SK-N-SH (cell line): ENCODE data around the gene RABEPK. TPM values are rescaled to one million over a fixed set of nuclear protein-coding genes. Genes with fewer than 3 reads are reported as not detected.
"Not testable (repeated sequence)": the region's sequence is repeated elsewhere in the genome, so short reads cannot be mapped to it uniquely, and the experiment has no call there.

Experiments
- CTCF ChIA-PET: fragments of 300-600, 350-600 bp; formaldehyde crosslinking; extraction: SDS; loops from one replicate; lab custom pipeline; 2021; lab: Yijun Ruan, JAX
- POLR2A ChIA-PET: fragments of 350-600 bp; sonication (Branson Sonifier 250); formaldehyde crosslinking; extraction: SDS; loops from one replicate; lab custom pipeline; 2020; ENCODE audit warnings: antibody characterized with exemption, inconsistent platforms; lab: Yijun Ruan, JAX
- DNase-seq: peaks from one replicate; pipeline ENCODE4 v3.0.0; 2012
- H2AFZ ChIP-seq: fragments of 200-600 bp; sonication (generic); 2 replicates; pipeline ENCODE4 v1.8.1; 2016; ENCODE audit warnings: antibody characterized with exemption, mild to moderate bottlenecking, low read depth
- H3F3A ChIP-seq: fragments of 200-600 bp; sonication (generic); replicated peaks from 2 replicates; pipeline ENCODE3; 2016; ENCODE audit warnings: antibody characterized with exemption, mild to moderate bottlenecking; ENCODE audit not compliant: insufficient read depth
- H3K27ac ChIP-seq, 2 experiments: fragments of 200-500 bp in 1 of 2; fragments of 200-600 bp in 1 of 2; sonication (Bioruptor generic) in 1 of 2; sonication (generic), shearing (Covaris generic) in 1 of 2; 2 replicates each; pipeline versions ENCODE4 v1.5.1 to v1.6.1; 2014 to 2016; ENCODE audit warnings: low read depth in 2 of 2, inconsistent platforms in 1 of 2, low read length in 1 of 2, mild to moderate bottlenecking in 1 of 2, mixed read lengths in 1 of 2
- H3K27me3 ChIP-seq: fragments of 200-600 bp; sonication (generic), shearing (Covaris generic); 2 replicates; pipeline ENCODE4 v1.6.1; 2016; ENCODE audit warnings: mixed run types; ENCODE audit not compliant: insufficient read depth
- H3K36me3 ChIP-seq, 2 experiments: fragments of 200-500 bp in 1 of 2; fragments of 200-600 bp in 1 of 2; sonication (Bioruptor generic) in 1 of 2; sonication (generic) in 1 of 2; replicated peaks in 1 of 2; 2 replicates each; pipeline versions ENCODE3 to v1.5.1; 2014 to 2016; ENCODE audit warnings: low read length in 1 of 2, mild to moderate bottlenecking in 1 of 2; ENCODE audit not compliant: insufficient read depth in 2 of 2, control insufficient read depth in 1 of 2
- H3K4me1 ChIP-seq, 2 experiments: fragments of 200-500 bp in 1 of 2; fragments of 200-600 bp in 1 of 2; sonication (Bioruptor generic) in 1 of 2; sonication (generic), shearing (Covaris generic) in 1 of 2; 2 replicates each; pipeline versions ENCODE4 v1.5.1 to v1.6.1; 2014 to 2016; ENCODE audit warnings: low read depth in 1 of 2, low read length in 1 of 2, mixed run types in 1 of 2; ENCODE audit not compliant: insufficient read depth in 2 of 2, control insufficient read depth in 1 of 2
- H3K4me2 ChIP-seq: fragments of 200-600 bp; sonication (generic), shearing (Covaris generic); 2 replicates; pipeline ENCODE4 v1.6.1; 2017; ENCODE audit warnings: mixed run types
- H3K4me3 ChIP-seq, 2 experiments: fragments of 200-500 bp in 1 of 2; fragments of 200-600 bp in 1 of 2; sonication (Bioruptor generic) in 1 of 2; sonication (generic), shearing (Covaris generic) in 1 of 2; 2 replicates each; pipeline versions ENCODE4 v1.5.1 to v1.8.1; 2014 to 2016; ENCODE audit warnings: low read depth in 2 of 2, inconsistent platforms in 1 of 2, low read length in 1 of 2, mild to moderate bottlenecking in 1 of 2, mixed read lengths in 1 of 2, moderate library complexity in 1 of 2
- H3K79me2 ChIP-seq: fragments of 200-600 bp; sonication (generic); 2 replicates; pipeline ENCODE4 v1.8.1; 2017; ENCODE audit warnings: mild to moderate bottlenecking; ENCODE audit not compliant: insufficient read depth
- H3K9ac ChIP-seq: fragments of 200-600 bp; sonication (generic); 2 replicates; pipeline ENCODE4 v1.6.1; 2017; ENCODE audit warnings: mixed run types
- H3K9me2 ChIP-seq: fragments of 200-600 bp; sonication (generic); 2 replicates; pipeline ENCODE4 v1.6.1; 2017; ENCODE audit warnings: mixed run types
- H3K9me3 ChIP-seq: fragments of 200-600 bp; sonication (generic); 2 replicates; pipeline ENCODE4 v1.6.1; 2017; ENCODE audit warnings: mixed run types, mild to moderate bottlenecking, moderate library complexity
- H4K20me1 ChIP-seq: fragments of 200-600 bp; sonication (generic); 2 replicates; pipeline ENCODE4 v1.6.1; 2017; ENCODE audit warnings: mild to moderate bottlenecking, mixed run types; ENCODE audit not compliant: insufficient read depth
- CHD2 ChIP-seq: fragments of 150-350 bp; IDR thresholded peaks from 2 replicates; pipeline ENCODE4 v1.6.1; 2018; ENCODE audit warnings: low read length; ENCODE audit not compliant: partially characterized antibody
- NFIC ChIP-seq: IDR thresholded peaks from 2 replicates; pipeline ENCODE4 v1.4.0; 2012; ENCODE audit warnings: borderline replicate concordance
- RAD21 ChIP-seq: IDR thresholded peaks from 2 replicates; pipeline ENCODE4 v1.6.1; 2012; ENCODE audit warnings: mild to moderate bottlenecking, low read length
- SIN3A ChIP-seq: IDR thresholded peaks from 2 replicates; pipeline ENCODE4 v1.6.1; 2012; ENCODE audit warnings: low read depth, mild to moderate bottlenecking, low read length, moderate library complexity, borderline replicate concordance
- TCF12 ChIP-seq: IDR thresholded peaks from 2 replicates; pipeline ENCODE4 v1.4.0; 2012
- TEAD4 ChIP-seq: IDR thresholded peaks from 2 replicates; pipeline ENCODE4 v1.4.0; 2012; ENCODE audit warnings: mild to moderate bottlenecking, borderline replicate concordance; ENCODE audit not compliant: insufficient read depth
- WGBS: methylation state at CpG from one replicate; pipeline ENCODE4 v1.1.6; 2017; ENCODE audit warnings: low lambda C conversion rate; 5-methylcytosine and 5-hydroxymethylcytosine counted together
- polyA plus RNA-seq, 3 experiments: library from polyadenylated mRNA; depleted of rRNA; stranded (reverse); fragments of >200 nt; gene quantifications; 2 replicates each; pipeline ENCODE4 v1.2.3, GENCODE V29; 2012
- TF ChIP-seq, protein P1 (sequence below): IDR thresholded peaks from 2 replicates; pipeline ENCODE4 v1.6.1; 2012; ENCODE audit warnings: mild to moderate bottlenecking, low read depth, low read length, moderate library complexity
- TF ChIP-seq, protein P2 (sequence below): IDR thresholded peaks from 2 replicates; pipeline ENCODE4 v1.4.0; 2012; ENCODE audit warnings: low read depth

Gene RABEPK
- polyA plus RNA-seq, 1 of the 3 experiments (the other 2 are of a cell fraction) = 55.1 TPM

DNA sequence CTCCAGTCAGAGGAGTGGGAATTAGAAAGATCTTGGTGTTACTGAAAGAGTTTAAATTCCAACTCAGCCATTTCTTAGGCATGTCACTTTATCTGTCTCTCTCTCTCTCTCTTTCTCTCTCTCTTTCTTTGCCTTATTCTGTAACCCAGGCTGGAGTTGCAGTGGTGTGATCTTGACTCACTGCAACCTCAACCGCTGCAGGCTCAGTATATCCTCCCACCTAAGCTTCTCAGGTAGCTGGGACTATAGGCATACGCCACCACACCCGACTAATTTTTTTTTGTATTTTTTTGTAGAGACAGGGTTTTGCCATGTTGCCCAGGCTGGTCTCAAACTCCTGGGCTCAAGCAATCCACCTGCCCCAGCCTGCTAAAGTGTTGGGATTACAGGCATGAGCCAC, 18.3 kb downstream of the RABEPK start:
- no peak for DNase-seq
- H3K36me3 ChIP-seq = peaks cover 9 to 36% of the 10 kb centered on the region in 2 experiments
- H3K27me3 ChIP-seq = no peaks in the 10 kb centered on the region
- ChIA-PET CTCF (no interaction called here), POLR2A (interaction anchor here (0.8 kb wide), 1 partner anchor 14 kb away, joined by 5 read pairs; no protein-coding TSS in a partner anchor)
- H4K20me1 ChIP-seq = no peaks in the 10 kb centered on the region
- 94% methylated on average over 3 of the region's 3 CpGs for WGBS
- no peak overlapping the region for H3K4me3 ChIP-seq
- H3K4me2 ChIP-seq = no peak overlapping the region
- H3K4me1 ChIP-seq = no peaks in the 10 kb centered on the region
- H3K27ac ChIP-seq = no peak overlapping the region
- no peaks in the 10 kb centered on the region for H3K9me3 ChIP-seq
- TF ChIP-seq, protein P1, sequence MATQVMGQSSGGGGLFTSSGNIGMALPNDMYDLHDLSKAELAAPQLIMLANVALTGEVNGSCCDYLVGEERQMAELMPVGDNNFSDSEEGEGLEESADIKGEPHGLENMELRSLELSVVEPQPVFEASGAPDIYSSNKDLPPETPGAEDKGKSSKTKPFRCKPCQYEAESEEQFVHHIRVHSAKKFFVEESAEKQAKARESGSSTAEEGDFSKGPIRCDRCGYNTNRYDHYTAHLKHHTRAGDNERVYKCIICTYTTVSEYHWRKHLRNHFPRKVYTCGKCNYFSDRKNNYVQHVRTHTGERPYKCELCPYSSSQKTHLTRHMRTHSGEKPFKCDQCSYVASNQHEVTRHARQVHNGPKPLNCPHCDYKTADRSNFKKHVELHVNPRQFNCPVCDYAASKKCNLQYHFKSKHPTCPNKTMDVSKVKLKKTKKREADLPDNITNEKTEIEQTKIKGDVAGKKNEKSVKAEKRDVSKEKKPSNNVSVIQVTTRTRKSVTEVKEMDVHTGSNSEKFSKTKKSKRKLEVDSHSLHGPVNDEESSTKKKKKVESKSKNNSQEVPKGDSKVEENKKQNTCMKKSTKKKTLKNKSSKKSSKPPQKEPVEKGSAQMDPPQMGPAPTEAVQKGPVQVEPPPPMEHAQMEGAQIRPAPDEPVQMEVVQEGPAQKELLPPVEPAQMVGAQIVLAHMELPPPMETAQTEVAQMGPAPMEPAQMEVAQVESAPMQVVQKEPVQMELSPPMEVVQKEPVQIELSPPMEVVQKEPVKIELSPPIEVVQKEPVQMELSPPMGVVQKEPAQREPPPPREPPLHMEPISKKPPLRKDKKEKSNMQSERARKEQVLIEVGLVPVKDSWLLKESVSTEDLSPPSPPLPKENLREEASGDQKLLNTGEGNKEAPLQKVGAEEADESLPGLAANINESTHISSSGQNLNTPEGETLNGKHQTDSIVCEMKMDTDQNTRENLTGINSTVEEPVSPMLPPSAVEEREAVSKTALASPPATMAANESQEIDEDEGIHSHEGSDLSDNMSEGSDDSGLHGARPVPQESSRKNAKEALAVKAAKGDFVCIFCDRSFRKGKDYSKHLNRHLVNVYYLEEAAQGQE = no peak
- TF ChIP-seq CHD2 (no peak), TCF12 (no peak), TEAD4 (no peak), NFIC (no peak), RAD21 (no peak)
- H3F3A ChIP-seq = peaks cover 10% of the 10 kb centered on the region
- H3K9me2 ChIP-seq = no peaks in the 10 kb centered on the region
- no peak overlapping the region for H2AFZ ChIP-seq
- no peaks in the 10 kb centered on the region for H3K79me2 ChIP-seq
- H3K9ac ChIP-seq = no peak overlapping the region

DNA sequence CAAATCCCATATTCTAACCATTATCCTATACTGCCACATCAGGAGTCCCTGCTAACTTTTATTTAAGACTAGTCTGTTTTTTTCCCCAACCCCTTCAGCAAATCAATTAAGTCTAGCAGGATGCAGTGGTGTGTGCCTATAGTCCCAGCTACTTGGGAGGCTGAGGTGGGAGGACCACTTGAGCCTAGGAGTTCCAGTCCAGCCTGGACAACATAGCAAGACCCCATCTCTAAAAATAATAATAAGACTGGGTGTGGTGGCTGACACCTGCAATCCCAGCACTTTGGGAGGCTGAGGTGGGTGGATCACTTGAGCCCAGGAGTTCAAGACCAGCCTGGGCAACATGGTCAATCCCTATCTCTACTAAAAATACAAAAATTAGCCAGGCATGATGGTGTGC, 24.5 kb downstream of the RABEPK start:
- H3K9me3 ChIP-seq, H3K9me2 ChIP-seq, H4K20me1 ChIP-seq, DNase-seq, H3K27ac ChIP-seq, H3K4me1 ChIP-seq, H3K4me3 ChIP-seq, POLR2A ChIA-PET, H3K79me2 ChIP-seq, H2AFZ ChIP-seq, H3F3A ChIP-seq, H3K9ac ChIP-seq, H3K4me2 ChIP-seq, H3K27me3 ChIP-seq: not testable (repeated sequence)
- peaks cover 4 to 38% of the 10 kb centered on the region in 2 experiments for H3K36me3 ChIP-seq
- CTCF ChIA-PET = interaction anchor here (0.9 kb wide), 1 partner anchor 20 kb away, joined by 3 read pairs; no protein-coding TSS in a partner anchor

DNA sequence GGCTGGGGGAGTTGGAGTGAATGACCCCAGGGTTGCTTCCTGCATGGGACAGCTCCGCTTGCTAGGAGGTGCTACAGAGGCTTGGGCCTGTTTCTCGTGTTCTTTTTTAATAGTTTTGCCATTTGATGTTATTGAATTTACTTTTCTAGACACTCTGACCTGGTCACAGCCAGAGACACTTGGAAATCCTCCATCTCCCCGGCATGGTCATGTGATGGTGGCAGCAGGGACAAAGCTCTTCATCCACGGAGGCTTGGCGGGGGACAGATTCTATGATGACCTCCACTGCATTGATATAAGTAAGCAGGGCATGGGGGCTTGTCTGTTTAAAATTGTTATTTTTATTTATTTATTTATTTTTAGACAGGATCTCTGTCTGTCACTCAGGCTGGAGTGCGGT, 27.4 kb downstream of the RABEPK start:
- H3K27ac ChIP-seq = no peak overlapping the region
- ChIA-PET CTCF (interaction anchor here (1.4 kb wide), 1 partner anchor 22 kb away, joined by 3 read pairs; no protein-coding TSS in a partner anchor), POLR2A (interaction anchor here (2.1 kb wide), 1 partner anchor 13 kb away, joined by 7 read pairs; the partner anchor contains the start of gene HSPA5)
- H3K4me3 ChIP-seq = no peak overlapping the region
- no peaks in the 10 kb centered on the region for H3K27me3 ChIP-seq
- H3K4me2 ChIP-seq = no peak overlapping the region
- no peak overlapping the region for H3K9ac ChIP-seq
- no peaks in the 10 kb centered on the region for H3K79me2 ChIP-seq
- 97% methylated on average over 6 of the region's 6 CpGs for WGBS
- DNase-seq = no peak
- no peaks in the 10 kb centered on the region for H3K9me3 ChIP-seq
- no peaks in the 10 kb centered on the region for H3K9me2 ChIP-seq
- H2AFZ ChIP-seq = no peak overlapping the region
- TF ChIP-seq SIN3A = no peak
- TF ChIP-seq, protein P2, sequence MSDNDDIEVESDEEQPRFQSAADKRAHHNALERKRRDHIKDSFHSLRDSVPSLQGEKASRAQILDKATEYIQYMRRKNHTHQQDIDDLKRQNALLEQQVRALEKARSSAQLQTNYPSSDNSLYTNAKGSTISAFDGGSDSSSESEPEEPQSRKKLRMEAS = no peak
- TF ChIP-seq, protein P1 = no peak
- no peaks in the 10 kb centered on the region for H4K20me1 ChIP-seq
- H3F3A ChIP-seq = peaks cover 12% of the 10 kb centered on the region
- H3K36me3 ChIP-seq = peaks cover 3 to 35% of the 10 kb centered on the region in 2 experiments
- no peaks in the 10 kb centered on the region for H3K4me1 ChIP-seq
